SK-N-SH (cell line): ENCODE results near the gene CEP162. TPM values are rescaled to one million over a fixed set of nuclear protein-coding genes. Genes with fewer than 3 reads are reported as not detected.
A peak's percentile ranks its signal among the peaks of the same experiment; 100 is the strongest.

ENCODE experiments used
- CTCF ChIA-PET: fragments of 300-600, 350-600 bp; formaldehyde crosslinking; extraction: SDS; loops from one replicate; lab custom pipeline; 2021; lab: Yijun Ruan, JAX
- POLR2A ChIA-PET: fragments of 350-600 bp; sonication (Branson Sonifier 250); formaldehyde crosslinking; extraction: SDS; loops from one replicate; lab custom pipeline; 2020; ENCODE audit warnings: antibody characterized with exemption, inconsistent platforms; lab: Yijun Ruan, JAX
- DNase-seq: peaks from one replicate; pipeline ENCODE4 v3.0.0; 2012
- H2AFZ ChIP-seq: fragments of 200-600 bp; sonication (generic); 2 replicates; pipeline ENCODE4 v1.8.1; 2016; ENCODE audit warnings: antibody characterized with exemption, mild to moderate bottlenecking, low read depth
- H3F3A ChIP-seq: fragments of 200-600 bp; sonication (generic); replicated peaks from 2 replicates; pipeline ENCODE3; 2016; ENCODE audit warnings: antibody characterized with exemption, mild to moderate bottlenecking; ENCODE audit not compliant: insufficient read depth
- H3K27ac ChIP-seq, 2 experiments: fragments of 200-500 bp in 1 of 2; fragments of 200-600 bp in 1 of 2; sonication (Bioruptor generic) in 1 of 2; sonication (generic), shearing (Covaris generic) in 1 of 2; 2 replicates each; pipeline versions ENCODE4 v1.5.1 to v1.6.1; 2014 to 2016; ENCODE audit warnings: low read depth in 2 of 2, inconsistent platforms in 1 of 2, low read length in 1 of 2, mild to moderate bottlenecking in 1 of 2, mixed read lengths in 1 of 2
- H3K27me3 ChIP-seq: fragments of 200-600 bp; sonication (generic), shearing (Covaris generic); 2 replicates; pipeline ENCODE4 v1.6.1; 2016; ENCODE audit warnings: mixed run types; ENCODE audit not compliant: insufficient read depth
- H3K36me3 ChIP-seq, 2 experiments: fragments of 200-500 bp in 1 of 2; fragments of 200-600 bp in 1 of 2; sonication (Bioruptor generic) in 1 of 2; sonication (generic) in 1 of 2; replicated peaks in 1 of 2; 2 replicates each; pipeline versions ENCODE3 to v1.5.1; 2014 to 2016; ENCODE audit warnings: low read length in 1 of 2, mild to moderate bottlenecking in 1 of 2; ENCODE audit not compliant: insufficient read depth in 2 of 2, control insufficient read depth in 1 of 2
- H3K4me1 ChIP-seq, 2 experiments: fragments of 200-500 bp in 1 of 2; fragments of 200-600 bp in 1 of 2; sonication (Bioruptor generic) in 1 of 2; sonication (generic), shearing (Covaris generic) in 1 of 2; 2 replicates each; pipeline versions ENCODE4 v1.5.1 to v1.6.1; 2014 to 2016; ENCODE audit warnings: low read depth in 1 of 2, low read length in 1 of 2, mixed run types in 1 of 2; ENCODE audit not compliant: insufficient read depth in 2 of 2, control insufficient read depth in 1 of 2
- H3K4me2 ChIP-seq: fragments of 200-600 bp; sonication (generic), shearing (Covaris generic); 2 replicates; pipeline ENCODE4 v1.6.1; 2017; ENCODE audit warnings: mixed run types
- H3K4me3 ChIP-seq, 2 experiments: fragments of 200-500 bp in 1 of 2; fragments of 200-600 bp in 1 of 2; sonication (Bioruptor generic) in 1 of 2; sonication (generic), shearing (Covaris generic) in 1 of 2; 2 replicates each; pipeline versions ENCODE4 v1.5.1 to v1.8.1; 2014 to 2016; ENCODE audit warnings: low read depth in 2 of 2, inconsistent platforms in 1 of 2, low read length in 1 of 2, mild to moderate bottlenecking in 1 of 2, mixed read lengths in 1 of 2, moderate library complexity in 1 of 2
- H3K79me2 ChIP-seq: fragments of 200-600 bp; sonication (generic); 2 replicates; pipeline ENCODE4 v1.8.1; 2017; ENCODE audit warnings: mild to moderate bottlenecking; ENCODE audit not compliant: insufficient read depth
- H3K9ac ChIP-seq: fragments of 200-600 bp; sonication (generic); 2 replicates; pipeline ENCODE4 v1.6.1; 2017; ENCODE audit warnings: mixed run types
- H3K9me2 ChIP-seq: fragments of 200-600 bp; sonication (generic); 2 replicates; pipeline ENCODE4 v1.6.1; 2017; ENCODE audit warnings: mixed run types
- H3K9me3 ChIP-seq: fragments of 200-600 bp; sonication (generic); 2 replicates; pipeline ENCODE4 v1.6.1; 2017; ENCODE audit warnings: mixed run types, mild to moderate bottlenecking, moderate library complexity
- H4K20me1 ChIP-seq: fragments of 200-600 bp; sonication (generic); 2 replicates; pipeline ENCODE4 v1.6.1; 2017; ENCODE audit warnings: mild to moderate bottlenecking, mixed run types; ENCODE audit not compliant: insufficient read depth
- CHD2 ChIP-seq: fragments of 150-350 bp; IDR thresholded peaks from 2 replicates; pipeline ENCODE4 v1.6.1; 2018; ENCODE audit warnings: low read length; ENCODE audit not compliant: partially characterized antibody
- CTCF ChIP-seq: fragments of 200-600 bp; sonication (generic); IDR thresholded peaks from 2 replicates; pipeline ENCODE4 v1.6.1; 2017; ENCODE audit warnings: antibody characterized with exemption, mild to moderate bottlenecking, moderate library complexity
- EZH2phosphoT487 ChIP-seq: fragments of 200-600 bp; sonication (generic); IDR thresholded peaks from 2 replicates; pipeline ENCODE4 v1.6.1; 2017; ENCODE audit warnings: low read depth, mixed run types, mild to moderate bottlenecking, antibody characterized with exemption, moderate library complexity, borderline replicate concordance
- FOSL2 ChIP-seq: IDR thresholded peaks from 2 replicates; pipeline ENCODE4 v1.4.0; 2012; ENCODE audit warnings: low read depth, mild to moderate bottlenecking, moderate library complexity, borderline replicate concordance
- FOXJ3 ChIP-seq: sonication (generic); formaldehyde crosslinking; IDR thresholded peaks from 2 replicates; pipeline ENCODE4 v1.5.1; 2020; ENCODE audit warnings: mild to moderate bottlenecking, missing genetic modification reagents
- IRF3 ChIP-seq: fragments of 150-350 bp; IDR thresholded peaks from 2 replicates; pipeline ENCODE4 v1.6.1; 2016; ENCODE audit warnings: mild to moderate bottlenecking, low read depth, low read length
- MXI1 ChIP-seq: IDR thresholded peaks from 2 replicates; pipeline ENCODE4 v1.6.1; 2012; ENCODE audit warnings: mild to moderate bottlenecking, low read depth, low read length, improper control_type of control experiment
- NRF1 ChIP-seq: IDR thresholded peaks from 2 replicates; pipeline ENCODE4 v1.6.1; 2012; ENCODE audit warnings: low read depth, mild to moderate bottlenecking, low read length
- PBX3 ChIP-seq: IDR thresholded peaks from 2 replicates; pipeline ENCODE4; 2012
- RAD21 ChIP-seq: IDR thresholded peaks from 2 replicates; pipeline ENCODE4 v1.6.1; 2012; ENCODE audit warnings: mild to moderate bottlenecking, low read length
- REST ChIP-seq: IDR thresholded peaks from 2 replicates; pipeline ENCODE4 v1.6.1; 2012; ENCODE audit warnings: mild to moderate bottlenecking, low read depth, low read length, moderate library complexity
- RFX5 ChIP-seq: IDR thresholded peaks from 2 replicates; pipeline ENCODE4 v1.6.1; 2012; ENCODE audit warnings: mild to moderate bottlenecking, improper control_type of control experiment, low read length
- RXRA ChIP-seq: IDR thresholded peaks from 2 replicates; pipeline ENCODE4 v1.4.0; 2012; ENCODE audit warnings: low read depth, mild to moderate bottlenecking, borderline replicate concordance
- SIN3A ChIP-seq: IDR thresholded peaks from 2 replicates; pipeline ENCODE4 v1.6.1; 2012; ENCODE audit warnings: low read depth, mild to moderate bottlenecking, low read length, moderate library complexity, borderline replicate concordance
- SMC3 ChIP-seq: IDR thresholded peaks from 2 replicates; pipeline ENCODE4 v1.6.1; 2012; ENCODE audit warnings: low read depth, low read length, improper control_type of control experiment
- USF1 ChIP-seq: IDR thresholded peaks from 2 replicates; pipeline ENCODE4 v1.4.0; 2012; ENCODE audit warnings: low read depth, borderline replicate concordance
- USF2 ChIP-seq: fragments of 150-350 bp; IDR thresholded peaks from 2 replicates; pipeline ENCODE4 v1.6.1; 2017; ENCODE audit warnings: antibody characterized with exemption, low read length, low read depth, borderline replicate concordance
- YY1 ChIP-seq: IDR thresholded peaks from 2 replicates; pipeline ENCODE4 v1.4.0; 2012; ENCODE audit warnings: low read depth, mild to moderate bottlenecking
- ZBTB33 ChIP-seq: IDR thresholded peaks from 2 replicates; pipeline ENCODE4 v1.4.0; 2012; ENCODE audit warnings: low read depth, borderline replicate concordance
- WGBS: methylation state at CpG from one replicate; pipeline ENCODE4 v1.1.6; 2017; ENCODE audit warnings: low lambda C conversion rate; 5-methylcytosine and 5-hydroxymethylcytosine counted together
- polyA plus RNA-seq, 3 experiments: library from polyadenylated mRNA; depleted of rRNA; stranded (reverse); fragments of >200 nt; gene quantifications; 2 replicates each; pipeline ENCODE4 v1.2.3, GENCODE V29; 2012

Gene CEP162
- polyA plus RNA-seq, 1 of the 3 experiments (the other 2 are of a cell fraction): 1.2 TPM

- H3K4me1 ChIP-seq: peaks cover 0 to 3% of the 10 kb centered on the region in 2 experiments; a peak in 1 of 4 replicates
- CTCF ChIA-PET: no interaction called here
- H3K4me3 ChIP-seq: peak overlapping the region in 1 of 2 experiments; percentile 39; a peak in 2 of 4 replicates
- H3K27me3 ChIP-seq: no peaks in the 10 kb centered on the region; the same call in 1 of the 2 replicates
- WGBS: 14% methylated on average over 2 of the region's 2 CpGs
- H3K36me3 ChIP-seq: no peaks in the 10 kb centered on the region
- no peaks in the 10 kb centered on the region for H3K9me2 ChIP-seq
- no peak overlapping the region for H3K27ac ChIP-seq
- TF ChIP-seq USF2 (no peak), IRF3 (no peak), REST (no peak), RXRA (no peak), SIN3A (no peak), USF1 (no peak), MXI1 (no peak), PBX3 (no peak), CHD2 (no peak), FOXJ3 (CRISPR knock-in tag) (no peak), CTCF (no peak), NRF1 (no peak), RAD21 (no peak), ZBTB33 (no peak), SMC3 (no peak), EZH2phosphoT487 (no peak), FOSL2 (no peak), YY1 (no peak), RFX5 (no peak)
- peak overlapping the region; percentile 66 for H3K4me2 ChIP-seq
- no peak overlapping the region for H2AFZ ChIP-seq
- H3K9me3 ChIP-seq: no peaks in the 10 kb centered on the region
- no peaks in the 10 kb centered on the region for H3F3A ChIP-seq
- H3K9ac ChIP-seq: no peak overlapping the region
- peak; percentile 13 for DNase-seq
- POLR2A ChIA-PET: no interaction called here
- H4K20me1 ChIP-seq: no peaks in the 10 kb centered on the region
- H3K79me2 ChIP-seq: no peaks in the 10 kb centered on the region
These were observed 30.8 kb upstream of the CEP162 start for GRCh38 chr6:84258268-84258667.
